SKM-1 (cell line): ENCODE measurements around the gene HTRA1.

Experiments
- DNase-seq: peaks from one replicate; lab custom pipeline; 2025; ENCODE audit not compliant: unreplicated experiment; lab: John Stamatoyannopoulos, UW

Gene HTRA1

DNA sequence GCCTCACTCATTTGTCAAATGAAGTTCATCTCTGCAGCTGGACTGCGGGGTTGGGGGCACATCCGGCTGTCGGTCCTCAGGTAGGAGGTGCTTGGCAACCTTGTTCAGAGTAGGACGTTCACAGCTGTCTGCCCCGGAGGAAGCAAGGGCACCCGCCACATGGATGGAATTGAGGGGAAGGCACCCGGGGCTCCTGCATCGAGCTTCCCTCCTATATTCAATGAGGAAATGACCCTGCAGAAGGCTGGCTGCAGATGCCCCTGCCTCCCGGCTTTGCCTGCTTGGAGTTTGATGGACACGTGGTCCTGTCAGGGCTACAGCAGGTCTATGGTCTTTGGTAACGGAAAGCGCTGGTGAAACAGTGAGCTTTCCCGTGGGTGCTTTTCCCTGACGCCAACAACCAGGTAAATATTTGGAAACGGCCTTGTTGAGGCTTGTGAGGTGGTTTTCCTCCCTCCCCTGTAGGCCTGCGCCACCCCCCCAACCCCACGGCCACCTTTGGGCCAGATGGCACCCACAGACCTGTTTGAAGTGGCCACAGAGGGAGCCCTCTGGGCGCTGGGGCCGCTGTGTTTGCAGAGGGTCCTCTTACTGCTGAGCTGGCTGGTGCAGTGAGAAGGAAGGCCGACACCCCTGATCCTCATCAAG lies 32.9 kb downstream of the HTRA1 start:
- no peak for DNase-seq

DNA sequence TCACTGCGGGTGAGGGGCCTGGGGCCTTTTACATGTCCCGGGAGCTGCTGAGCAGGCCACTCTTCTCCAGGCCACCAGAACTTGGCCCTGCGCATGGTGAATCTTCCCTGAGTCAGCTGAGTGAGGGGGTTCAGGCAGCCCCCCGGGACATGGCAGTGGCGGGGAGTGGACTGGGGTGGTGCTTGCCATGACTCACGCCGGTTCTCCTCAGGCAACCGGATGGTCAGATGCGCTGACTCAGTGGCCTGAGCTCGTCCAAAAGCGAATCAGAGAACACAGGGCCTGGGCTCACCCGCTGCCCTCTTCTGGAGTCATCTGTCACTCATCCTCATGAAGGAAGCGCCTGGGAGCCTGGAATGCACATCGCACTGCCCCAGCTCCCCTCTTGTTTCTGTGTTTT lies 33.5 kb downstream of the HTRA1 start:
- DNase-seq: no peak

DNA sequence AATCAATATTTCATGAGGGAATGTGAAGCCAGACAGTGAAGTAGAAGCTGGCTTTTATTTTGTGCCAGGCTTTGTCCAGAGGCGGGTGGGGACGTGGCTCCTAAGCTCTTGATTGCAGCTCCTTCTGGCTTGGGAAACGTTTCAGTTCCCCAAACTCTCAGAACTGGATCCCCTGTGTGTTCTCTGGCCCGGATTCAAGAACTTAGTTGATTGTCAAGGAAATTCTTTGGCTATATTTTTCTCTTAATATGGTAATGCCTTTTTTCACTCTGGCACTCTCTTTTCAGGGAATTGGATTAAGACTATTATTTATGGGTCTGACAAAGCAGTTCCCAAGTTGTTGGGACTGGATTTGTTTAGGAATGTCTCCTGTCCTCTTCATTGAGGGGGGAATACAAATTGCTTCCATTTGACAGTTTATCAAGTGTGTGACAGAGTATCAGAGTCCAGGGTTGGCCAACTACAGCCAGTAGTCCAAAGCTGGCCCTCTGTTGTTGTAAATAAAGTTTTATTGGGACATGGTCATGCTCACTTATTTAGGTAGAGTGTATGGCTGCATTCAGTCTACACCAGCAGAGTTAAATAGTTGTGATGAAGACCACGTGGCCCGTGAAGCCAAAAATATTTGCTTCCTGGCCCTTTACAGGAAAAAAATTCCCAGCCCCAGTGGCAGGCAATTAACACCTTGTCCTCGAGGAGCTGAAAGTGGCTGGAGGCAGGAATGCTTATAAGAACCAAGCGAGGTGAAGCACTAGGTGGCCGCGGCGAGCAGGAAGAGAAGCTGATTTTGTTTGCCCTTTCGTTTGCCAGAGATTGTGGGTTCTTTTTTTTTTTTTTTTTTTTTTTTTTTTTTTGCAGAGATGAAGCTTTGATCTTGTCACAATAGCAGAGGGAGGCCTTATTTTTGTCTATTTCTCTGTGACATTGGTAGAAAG lies 34.3 kb downstream of the HTRA1 start:
- no peak for DNase-seq

DNA sequence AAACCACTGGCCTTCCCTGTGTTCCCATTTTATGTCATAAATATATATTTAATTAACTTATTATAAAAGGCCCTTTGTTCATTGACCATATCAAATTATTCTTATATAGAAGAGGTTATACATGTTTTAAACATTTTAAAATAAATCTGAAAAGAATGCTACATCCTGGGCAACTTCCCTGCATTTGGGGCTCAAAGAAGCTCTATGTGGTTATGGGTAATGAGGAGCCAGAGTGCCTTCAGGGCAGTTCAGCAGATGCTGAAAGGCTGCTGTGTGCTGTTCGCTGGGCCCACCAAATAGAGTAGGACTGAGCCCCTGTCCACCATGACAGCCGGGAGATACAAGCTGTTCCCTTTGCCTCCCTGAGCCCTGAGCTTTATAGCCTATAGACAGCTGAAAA lies 35.9 kb downstream of the HTRA1 start:
- no peak for DNase-seq

DNA sequence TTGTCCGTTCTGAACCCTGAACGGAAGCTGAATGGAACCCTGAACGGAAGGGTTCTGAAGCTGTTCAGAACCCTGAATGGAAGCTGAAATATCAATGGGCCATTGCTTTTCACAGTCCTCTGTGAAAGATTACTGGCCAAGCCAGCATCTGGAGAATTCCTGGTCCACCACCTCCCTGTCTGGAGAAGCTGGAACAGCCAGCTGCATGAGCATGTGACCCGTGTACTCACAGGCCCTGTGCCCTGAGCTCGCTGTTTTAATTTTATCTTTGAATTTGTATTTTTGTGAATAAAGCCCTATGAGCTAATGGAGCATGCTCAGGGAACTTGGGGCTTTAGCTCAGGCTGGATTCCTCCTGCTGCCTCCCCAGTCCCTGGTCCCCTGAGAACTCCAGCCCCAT lies 37.2 kb downstream of the HTRA1 start:
- no peak for DNase-seq

DNA sequence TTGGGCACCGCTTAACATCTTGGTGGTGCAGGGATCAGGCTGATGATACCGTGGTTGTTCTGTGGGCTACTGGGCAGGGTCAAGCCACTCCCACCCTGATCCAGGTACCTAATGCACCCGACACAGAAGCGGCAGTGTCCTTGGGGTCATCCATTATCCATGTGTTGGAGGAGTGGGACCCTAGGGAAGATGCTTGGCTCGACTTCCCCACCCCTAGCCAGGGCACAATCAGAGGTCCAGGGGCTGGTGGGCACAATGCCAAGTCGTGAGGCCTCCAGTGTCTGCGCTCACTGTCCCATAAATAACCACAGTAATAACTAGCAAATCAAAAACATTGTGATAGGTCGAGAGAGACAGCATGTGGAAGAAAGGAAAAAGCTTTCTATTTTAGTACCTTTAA lies 37.7 kb downstream of the HTRA1 start:
- DNase-seq: no peak

DNA sequence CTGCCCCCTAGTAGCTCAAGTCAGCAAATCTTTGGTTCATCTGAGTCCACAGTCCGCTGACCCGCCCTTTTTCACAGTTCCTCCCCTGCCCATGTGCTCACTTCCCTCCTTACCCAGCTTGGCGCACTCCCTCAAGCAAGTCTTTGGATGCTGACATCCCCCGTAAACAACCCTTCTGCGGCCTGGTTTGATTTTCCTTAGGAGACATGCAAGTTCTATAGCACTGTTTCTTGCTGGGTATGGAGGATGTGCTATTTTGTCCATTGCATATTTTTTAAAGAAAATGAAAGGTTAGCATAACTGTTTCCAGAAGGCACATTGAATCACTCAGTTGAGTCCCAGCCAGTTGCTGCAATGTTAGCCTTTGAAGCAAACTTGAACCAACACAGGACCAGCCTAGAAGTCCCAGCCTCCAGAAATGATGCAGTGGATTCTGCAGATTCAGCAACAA lies 38.2 kb downstream of the HTRA1 start:
- DNase-seq: no peak

DNA sequence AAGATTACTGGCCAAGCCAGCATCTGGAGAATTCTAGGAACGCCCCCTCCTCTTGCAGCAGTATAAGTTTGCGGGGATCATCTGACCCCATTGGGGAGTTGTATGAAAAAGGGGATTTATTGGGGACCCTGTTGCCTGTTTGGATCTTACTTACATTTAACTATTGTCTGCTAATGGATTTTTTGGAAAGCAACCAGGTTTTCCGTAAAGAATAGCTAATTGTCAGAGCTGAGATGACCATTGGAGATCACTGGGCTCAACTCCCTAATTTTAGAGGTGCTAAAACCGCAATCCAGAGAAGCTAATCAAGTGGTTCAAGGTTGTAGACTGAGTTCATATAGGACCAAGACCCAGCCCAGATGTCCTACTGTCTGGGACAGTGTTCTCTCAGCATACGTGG lies 38.8 kb downstream of the HTRA1 start:
- no peak for DNase-seq

DNA sequence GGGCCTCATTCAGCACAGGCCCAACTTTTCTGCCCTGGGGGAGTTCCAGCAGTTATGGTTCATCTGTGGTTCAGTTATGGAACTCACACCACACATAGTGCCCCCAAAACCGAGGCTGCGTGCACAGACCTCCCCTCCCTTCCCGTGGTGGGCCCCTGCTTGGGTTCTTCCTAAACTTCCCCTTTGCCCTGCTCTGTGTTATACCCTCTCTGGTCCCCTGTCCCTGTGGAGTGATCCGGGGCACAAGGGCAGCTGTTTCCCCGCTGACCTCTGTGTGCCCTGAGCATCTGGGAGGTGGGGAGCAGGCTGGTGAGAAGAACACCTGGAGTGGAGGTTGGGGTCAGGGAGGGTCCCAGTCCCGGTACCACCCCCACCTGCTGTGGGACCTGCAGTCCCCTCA lies 39.4 kb downstream of the HTRA1 start:
- DNase-seq: no peak

DNA sequence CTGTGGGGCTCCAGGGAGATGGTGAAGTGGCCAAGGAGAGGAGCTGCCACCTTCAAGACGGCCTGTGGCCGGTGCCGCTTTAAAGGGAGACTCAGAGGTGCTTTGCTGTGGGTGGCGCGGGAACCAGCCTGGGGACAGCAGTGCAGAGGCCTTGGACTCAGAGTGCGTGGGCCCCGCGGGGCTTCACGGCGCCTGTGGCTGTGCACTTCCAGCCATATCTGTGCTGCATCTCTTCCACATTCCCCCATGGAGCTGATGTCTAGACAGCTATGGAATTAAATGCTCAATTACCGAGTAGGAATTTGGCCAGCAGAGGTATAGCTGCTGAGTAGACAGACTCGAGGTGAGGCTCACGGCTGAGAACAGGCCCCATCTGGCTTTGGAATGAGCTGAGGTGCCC lies 41.7 kb downstream of the HTRA1 start:
- no peak for DNase-seq

DNA sequence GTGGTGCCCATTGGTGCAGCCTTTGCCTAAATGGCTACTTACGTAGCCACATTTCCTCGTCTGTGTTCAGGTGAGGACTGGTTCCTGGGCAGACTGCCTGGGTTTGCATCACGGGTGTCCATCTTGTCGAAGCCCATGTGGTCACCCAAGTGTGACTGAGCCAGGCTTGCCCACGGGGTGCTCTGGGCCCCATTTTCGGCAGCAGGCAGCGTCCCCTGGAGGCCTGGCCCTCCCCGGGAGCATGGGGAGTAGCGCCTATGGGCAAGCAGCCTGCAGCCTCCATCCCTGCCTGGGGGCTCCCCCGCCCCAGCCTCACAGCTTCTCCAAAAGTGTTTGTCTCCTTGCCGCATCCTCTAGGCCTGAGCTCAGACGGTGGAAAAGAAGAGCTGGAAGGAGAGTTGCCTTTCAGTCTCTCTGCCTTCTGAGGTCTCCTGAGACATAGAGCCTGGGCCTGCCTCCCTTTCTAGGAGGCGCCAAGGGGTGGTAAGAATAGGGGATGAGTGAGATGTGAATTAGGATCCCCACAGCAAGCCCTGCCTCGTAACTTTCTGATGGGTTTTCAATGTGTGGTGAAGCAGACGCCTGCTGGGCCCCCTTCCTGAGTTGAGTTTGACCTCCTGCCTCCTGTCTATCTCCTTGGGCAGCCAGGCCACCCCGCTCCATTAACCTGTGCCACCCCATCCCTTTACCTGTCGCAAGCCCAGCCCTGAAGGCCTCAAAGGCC lies 42.7 kb downstream of the HTRA1 start:
- no peak for DNase-seq

DNA sequence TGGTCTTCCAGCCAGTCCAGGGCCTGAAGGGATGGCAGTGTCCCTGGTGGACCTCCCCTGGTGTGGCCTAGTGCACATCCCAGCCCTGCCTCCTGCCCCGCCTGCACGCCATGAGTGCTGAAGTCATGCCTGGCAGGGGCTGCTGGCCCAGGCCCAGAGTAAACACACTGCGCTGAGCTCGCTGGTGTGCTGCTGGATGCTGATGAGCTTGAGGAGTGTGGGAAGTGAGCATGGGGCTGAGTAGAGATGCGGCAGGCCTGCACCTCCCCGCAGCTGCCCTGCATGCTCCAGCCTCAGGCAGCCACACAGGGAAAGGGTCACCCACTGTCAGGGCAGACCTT lies 43.2 kb downstream of the HTRA1 start:
- no peak for DNase-seq

DNA sequence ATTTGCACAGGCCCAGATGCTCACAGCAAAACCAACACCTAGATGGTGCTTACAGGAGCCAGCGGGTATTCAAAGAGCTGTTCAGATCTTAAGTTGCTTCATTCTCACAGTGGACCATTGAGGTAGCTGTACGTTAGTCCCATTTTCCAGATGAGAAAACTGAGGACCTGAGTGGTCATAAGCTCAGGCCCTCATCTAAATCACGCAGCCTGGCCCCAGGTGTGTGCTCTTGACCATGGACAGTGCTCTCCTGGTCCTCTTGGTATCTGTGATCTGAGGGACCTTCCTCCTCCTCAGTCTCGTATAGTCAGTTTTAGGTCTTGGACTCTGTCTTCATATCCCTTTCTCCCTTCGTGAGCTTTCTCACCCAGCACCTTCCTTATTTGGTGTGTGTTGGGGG lies 43.7 kb downstream of the HTRA1 start:
- no peak for DNase-seq

DNA sequence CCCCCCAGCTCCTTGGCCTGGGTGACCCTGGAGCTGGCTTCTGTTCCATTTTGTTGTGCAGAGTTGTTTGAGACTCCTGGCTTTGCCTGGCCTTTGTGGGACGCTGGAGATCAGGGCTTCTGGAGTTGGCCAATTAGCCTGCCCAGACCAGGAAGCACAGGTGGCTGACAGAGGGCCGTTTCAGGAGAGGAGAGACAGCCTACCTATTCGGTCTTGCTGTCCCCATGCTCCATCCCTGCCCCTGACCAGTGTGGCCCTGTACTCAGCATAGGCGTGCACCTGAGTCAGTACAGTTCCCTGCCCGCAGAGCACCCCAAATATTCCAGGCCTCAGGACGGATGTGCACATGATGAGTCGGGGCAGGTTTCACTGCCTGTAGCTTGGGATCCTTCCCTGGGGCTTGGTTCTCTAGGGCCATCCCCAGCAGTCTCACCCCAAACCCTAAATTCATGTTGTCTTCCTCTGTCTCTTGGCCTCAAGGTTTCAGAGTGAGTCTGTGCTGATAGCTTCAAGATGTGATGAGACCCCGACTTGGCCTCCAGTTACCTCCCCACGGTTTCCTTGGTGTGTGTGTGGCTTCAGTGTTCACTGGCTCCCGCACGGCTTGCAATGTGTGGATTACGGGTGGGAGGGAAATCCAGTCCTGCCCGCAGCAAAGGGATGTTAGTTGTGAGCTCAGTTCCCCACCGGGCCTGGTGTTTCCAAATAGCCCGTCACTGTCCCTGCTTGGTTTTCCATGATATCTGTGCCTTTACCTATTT lies 44.7 kb downstream of the HTRA1 start:
- DNase-seq: no peak

DNA sequence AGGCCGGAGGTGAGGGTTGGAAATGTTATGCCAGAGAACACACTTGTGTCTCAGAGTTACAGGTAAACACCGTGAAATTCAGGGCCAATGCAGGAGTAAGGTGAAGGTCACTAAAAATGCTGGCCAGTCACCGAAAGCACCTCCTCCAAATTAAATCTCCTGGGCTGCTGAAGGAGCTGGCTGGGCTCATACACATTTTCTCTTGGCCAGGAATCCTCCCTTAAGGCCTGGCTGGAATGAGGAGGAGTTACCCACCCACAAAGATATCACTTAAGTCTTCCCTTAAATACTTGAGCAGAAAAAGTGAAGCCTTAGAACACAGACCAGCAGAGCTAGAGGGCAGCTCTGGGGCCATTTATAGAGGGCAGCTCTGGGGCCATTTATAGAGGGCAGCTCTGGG lies 46.3 kb downstream of the HTRA1 start:
- no peak for DNase-seq

DNA sequence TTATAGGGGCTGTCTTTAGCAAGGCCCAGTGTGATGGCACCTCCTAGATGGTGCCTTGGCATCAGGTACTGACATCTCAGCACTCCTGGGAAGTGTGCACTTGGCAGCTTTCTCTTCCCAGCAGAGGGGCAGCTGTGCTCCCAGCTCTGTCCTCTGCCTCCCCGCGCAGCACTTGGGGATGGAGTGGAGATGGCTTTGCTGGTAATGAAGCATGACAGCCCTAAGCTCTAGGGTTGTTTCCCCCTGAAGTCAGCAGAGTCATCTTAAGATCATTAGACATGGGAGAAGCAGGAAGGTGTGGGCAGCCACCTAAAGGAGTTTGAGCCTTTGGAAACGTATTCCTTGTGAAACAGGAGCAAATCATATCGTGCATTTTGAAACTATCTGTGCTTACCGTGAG lies 46.7 kb downstream of the HTRA1 start:
- DNase-seq: no peak

DNA sequence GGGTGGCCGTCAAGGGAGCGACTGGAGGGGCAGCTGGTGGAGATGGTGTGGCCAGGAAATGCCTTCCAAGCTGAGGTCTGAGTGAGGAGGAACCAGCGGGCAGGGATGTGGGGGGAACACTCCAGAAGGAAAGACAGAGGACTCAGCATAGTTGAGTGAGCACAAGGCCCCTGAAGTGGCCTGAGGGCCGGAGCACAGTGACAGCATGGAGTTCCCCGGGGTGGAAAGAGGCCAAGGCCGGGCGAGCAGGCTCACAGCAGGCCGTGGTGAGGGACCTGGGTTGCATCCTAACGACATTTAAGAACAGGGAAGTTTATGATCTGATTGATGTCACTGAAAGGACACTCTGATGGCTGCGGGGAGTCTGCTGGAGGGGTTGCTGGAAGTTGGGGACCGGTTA lies 48.0 kb downstream of the HTRA1 start:
- no peak for DNase-seq

DNA sequence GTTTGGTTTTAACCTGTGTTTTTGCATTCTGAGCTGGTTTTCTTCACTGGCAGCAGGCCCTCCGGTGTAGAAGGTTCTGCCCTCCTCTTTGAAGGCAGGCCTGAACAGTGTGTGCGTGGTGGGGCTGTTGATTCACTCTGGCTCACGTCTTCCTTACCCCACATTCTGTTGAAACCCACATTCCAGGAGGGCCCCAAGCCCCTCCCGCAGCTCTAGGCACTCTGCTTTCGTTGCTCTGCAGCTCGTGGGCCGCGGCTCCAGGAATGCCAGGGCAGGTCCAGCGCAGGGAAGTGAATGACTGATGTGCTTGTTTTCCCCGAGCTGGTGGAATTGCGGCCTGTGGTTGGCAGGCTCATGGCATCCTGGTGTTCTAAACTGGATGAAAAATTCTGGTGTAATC lies 49.0 kb downstream of the HTRA1 start:
- DNase-seq: no peak

DNA sequence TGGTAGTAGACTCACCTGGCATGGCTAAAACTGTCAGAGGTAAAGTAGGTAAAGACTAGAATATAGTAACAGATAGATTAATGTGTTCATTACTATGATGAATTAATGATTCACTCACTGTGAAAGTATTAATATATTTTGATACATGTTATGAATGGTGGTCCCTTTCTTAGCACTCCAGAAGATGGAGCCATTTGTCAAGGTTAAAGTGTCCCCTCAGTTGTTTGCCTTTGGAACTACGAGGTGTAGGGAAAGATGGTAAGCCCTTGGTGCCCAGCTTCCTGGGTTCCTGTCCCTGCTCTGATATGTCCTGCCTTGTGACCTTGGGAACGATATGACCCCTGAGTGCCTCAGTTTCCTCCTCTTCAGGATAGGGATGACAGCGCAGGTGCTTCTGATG lies 49.4 kb downstream of the HTRA1 start:
- DNase-seq: no peak

DNA sequence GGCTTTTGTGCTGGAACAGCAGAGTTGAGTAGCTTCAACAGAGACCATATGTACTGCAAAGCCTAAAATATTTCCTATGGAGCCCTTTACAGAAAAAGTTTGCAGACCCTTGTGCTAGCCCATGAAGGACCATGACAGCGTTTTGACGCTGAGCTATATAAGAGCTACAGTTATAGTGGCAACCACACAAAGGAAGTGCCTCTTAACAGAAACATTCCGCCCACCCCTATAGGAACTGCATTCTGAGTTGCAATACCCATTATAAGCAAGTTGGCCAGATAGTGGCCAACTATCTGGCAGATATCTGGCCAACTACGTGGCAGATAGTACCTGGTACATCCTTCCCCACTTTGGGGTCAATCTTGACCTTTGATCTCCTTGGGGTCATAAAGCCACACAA lies 51.7 kb downstream of the HTRA1 start:
- no peak for DNase-seq
